ENCODE results near the gene EXOC3.

EXOC3 gene

GRCh38 chr5:426392-426976, 16.5 kb upstream of the EXOC3 start:
- no peak for DNase-seq (ENCODE audit: low read depth)

GRCh38 chr5:427415-428087, 15.4 kb upstream of the EXOC3 start:
- no peak for DNase-seq (ENCODE audit: low read depth)

DNA sequence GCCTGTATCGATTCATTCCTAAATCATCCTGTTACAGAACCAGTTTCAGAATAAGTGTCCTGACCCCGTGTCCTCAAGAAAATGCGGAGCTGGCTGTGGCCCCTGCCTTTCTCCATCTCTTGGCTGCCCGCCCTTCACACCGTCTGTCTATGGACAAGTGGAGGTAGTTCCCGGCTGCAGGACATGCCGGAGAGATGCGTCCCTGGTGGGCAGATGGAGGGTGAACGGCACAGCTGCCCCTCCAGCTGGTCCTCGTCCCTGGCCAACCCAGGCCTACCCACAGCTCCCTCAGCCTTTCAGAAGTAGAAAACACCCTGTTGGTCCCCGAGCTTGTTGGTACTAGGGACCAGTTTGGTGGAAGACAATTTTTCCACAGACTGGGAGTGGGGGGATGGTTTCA, 14.8 kb upstream of the EXOC3 start:
- DNase-seq (ENCODE audit: low read depth), result no peak

- DNase-seq (ENCODE audit: low read depth), result no peak
These were observed 14.1 kb upstream of the EXOC3 start for GRCh38 chr5:428754-429452.

GRCh38 chr5:429453-430188, 13.4 kb upstream of the EXOC3 start:
- no peak for DNase-seq (ENCODE audit: low read depth)

- no peak for DNase-seq (ENCODE audit: low read depth)
These were observed 12.6 kb upstream of the EXOC3 start for GRCh38 chr5:430214-430925.

- DNase-seq (ENCODE audit: low read depth), result no peak
These were observed 11.8 kb upstream of the EXOC3 start for GRCh38 chr5:431001-431710.

GRCh38 chr5:431711-432050, 11.3 kb upstream of the EXOC3 start:
- no peak for DNase-seq (ENCODE audit: low read depth)

DNA sequence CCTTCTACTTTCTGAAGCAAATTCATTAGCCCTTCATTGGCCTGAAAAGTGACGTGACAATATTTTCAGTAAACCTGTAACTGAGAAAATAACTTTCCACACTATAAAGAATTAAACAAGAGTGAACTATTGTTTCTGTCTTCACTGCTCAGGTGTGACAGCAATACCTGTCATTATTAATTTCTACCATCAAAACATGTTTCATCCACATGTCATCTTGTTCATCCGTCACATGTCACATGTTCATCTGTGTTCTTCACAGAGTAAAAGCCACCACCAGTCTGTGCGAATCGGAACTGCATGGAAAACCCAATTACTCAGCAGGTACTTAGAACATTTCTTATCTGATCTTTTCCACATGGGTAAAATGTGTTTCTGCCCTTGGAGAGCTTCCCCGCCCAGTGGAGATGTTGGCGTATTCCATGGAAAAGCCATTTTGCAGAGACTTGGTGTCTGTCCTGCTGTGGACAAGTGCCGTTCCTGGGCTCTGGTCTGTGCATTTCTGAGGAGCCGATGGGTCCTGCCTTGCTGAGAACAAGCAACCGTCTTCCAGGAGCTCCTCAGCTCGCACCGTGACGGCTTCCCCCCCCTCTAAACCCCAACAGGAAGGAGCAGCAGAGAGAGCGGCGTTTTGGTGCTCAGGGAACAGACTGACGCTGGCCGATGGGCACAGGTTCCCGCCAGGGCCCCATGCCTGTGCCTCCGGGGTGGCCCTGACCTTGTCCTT, 10.6 kb upstream of the EXOC3 start:
- DNase-seq (ENCODE audit: low read depth), result no peak

DNA sequence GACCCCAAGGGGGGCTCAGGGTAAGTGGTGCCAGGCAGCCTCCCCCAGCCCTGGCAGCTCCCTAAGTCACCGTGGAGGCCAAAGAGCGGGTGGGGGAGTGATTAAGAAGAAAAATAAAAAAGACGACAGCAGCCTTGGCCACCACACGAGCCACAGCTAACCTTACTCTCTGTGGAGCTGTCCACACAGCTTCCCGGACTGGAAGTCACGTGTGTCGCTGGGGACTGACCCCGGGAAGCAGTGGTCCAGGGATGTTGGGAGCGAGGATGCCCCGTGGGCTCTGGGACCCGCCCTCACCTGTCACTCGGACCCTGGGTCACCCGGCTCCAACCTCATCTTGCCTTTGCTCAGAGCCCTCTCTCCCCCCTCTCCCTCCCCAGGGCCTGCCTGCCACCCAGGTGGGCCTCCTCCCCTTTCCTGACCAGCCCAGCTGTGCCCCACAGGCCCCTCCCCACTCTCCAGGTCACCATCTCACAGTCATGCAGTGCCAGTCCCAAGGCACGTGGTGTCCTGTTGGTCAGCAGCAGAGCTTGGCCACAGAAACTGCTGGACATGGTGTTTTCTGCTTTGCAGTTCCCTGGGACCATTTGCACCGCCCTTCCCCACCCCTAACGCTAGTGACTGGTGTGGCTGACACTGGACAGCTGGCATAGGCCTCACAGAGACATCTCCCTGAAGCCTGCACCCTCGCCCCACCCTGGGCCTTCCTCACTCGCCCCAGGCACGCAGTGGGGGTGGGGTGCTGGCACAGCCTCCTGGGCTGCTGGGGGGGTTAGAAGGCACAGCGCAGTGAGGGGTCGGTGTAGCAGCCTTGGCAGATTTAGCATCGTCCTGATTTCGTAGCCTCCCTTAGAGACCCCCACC, 9.8 kb upstream of the EXOC3 start:
- no peak for DNase-seq (ENCODE audit: low read depth)

DNA sequence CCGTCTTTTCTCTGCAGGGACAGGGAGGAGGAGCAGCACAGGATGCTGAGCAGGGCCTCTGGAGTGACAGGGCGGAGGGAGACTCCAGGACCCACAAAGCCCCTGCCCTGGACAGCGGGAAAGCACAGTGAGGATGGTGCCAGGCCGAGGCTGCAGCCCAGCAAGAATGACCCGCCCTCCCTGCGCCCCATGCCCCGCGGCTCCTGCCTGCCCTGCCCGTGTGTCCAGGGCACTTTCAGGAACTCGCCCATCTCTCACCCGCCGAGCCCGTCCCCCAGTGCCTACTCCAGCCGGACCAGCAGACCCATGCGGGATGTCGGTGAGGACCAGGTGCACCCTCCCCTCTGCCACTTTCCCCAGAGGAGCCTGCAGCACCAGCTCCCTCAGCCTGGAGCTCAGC, 9.1 kb upstream of the EXOC3 start:
- DNase-seq (ENCODE audit: low read depth), result no peak

DNA sequence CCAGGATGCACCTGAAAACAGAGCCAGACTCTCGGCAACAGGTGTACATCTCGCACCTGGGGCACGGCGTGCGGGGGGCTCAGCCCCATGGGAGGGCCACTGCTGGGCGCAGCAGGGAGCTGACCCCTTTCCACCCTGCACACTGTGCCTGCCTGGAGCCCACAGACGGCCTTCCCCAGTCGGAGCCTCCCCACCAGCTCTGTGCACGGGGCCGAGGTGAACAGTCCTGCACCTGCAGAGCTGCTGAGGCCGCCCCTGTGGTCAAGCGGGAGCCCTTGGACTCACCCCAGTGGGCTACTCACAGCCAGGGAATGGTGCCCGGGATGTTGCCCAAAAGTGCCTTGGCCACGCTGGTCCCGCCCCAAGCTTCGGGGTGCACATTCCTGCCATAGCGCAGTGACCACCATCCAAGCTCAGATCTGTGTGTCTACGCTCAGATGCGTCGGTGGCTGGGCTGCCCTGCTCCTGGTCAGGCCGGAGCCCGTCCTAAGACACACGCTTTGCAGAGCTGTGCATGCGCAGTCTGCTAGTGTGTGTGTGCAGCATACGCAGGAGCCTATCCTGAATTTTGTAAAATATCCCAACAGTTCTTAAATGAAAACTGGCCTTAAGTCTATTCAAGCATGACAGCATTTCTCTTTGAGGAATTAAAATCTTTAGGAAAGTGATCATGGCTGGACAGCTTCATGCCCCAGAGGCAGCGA, 8.4 kb upstream of the EXOC3 start:
- DNase-seq (ENCODE audit: low read depth), result no peak

- DNase-seq (ENCODE audit: low read depth), result no peak
These were observed 7.7 kb upstream of the EXOC3 start for GRCh38 chr5:435156-435790.

- DNase-seq (ENCODE audit: low read depth), result no peak
These were observed 6.9 kb upstream of the EXOC3 start for GRCh38 chr5:435961-436640.

DNA sequence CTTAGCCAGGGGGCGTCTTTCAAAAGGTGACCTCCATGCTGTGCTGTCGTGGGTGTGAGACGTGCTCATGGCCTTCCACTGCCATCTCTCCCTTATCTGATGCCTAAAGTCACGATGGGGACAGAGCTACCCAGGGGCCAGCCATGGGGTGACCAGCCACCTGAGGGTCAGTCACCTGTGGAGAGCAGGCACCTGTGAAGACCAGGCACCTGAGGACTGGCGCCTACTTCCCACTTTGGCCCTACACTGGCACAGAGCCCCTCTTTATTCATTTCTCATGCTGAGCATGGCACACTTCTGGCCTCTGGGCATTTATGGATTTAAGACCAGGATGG, 6.4 kb upstream of the EXOC3 start:
- DNase-seq (ENCODE audit: low read depth), result no peak

- DNase-seq (ENCODE audit: low read depth), result no peak
These were observed 5.7 kb upstream of the EXOC3 start for GRCh38 chr5:437281-437771.

DNA sequence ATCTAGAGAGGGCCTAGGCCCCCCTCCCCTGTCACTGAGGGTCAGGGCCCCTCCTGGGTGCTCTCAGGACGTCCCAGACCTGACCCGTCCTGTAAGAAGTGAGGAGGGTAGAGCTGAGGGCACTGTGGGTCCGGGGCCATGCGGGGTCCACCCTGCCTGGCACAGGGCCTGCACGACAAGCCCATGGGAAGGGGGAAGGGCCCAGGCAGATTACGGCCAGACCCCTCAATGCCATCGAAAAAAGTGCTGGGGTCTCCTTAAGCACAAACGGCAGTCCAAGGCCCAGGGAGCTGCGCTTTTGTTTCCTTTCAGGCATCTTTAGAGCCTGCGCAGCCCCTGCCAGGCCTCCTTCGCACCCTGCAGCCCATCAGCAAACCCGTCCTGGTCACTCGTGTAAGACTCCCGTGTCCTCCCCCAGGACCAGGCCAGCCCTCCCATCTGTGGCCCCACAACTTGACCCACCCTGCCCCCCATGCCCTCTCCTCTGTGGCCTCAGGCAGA, 4.4 kb upstream of the EXOC3 start:
- DNase-seq (ENCODE audit: low read depth), result no peak

GRCh38 chr5:439181-439580, 3.8 kb upstream of the EXOC3 start:
- DNase-seq (ENCODE audit: low read depth), result no peak
